ENCODE data around the gene DIS3. TPM values are rescaled to one million over a fixed set of nuclear protein-coding genes. Genes with fewer than 3 reads are reported as not detected.
A peak's percentile ranks its signal among the peaks of the same experiment; 100 is the strongest.
"Not testable (repeated sequence)": the region's sequence is repeated elsewhere in the genome, so short reads cannot be mapped to it uniquely, and the experiment has no call there.

DIS3 gene
- total RNA-seq, 1 experiment from 2014 or later = 29.7 TPM

DNA sequence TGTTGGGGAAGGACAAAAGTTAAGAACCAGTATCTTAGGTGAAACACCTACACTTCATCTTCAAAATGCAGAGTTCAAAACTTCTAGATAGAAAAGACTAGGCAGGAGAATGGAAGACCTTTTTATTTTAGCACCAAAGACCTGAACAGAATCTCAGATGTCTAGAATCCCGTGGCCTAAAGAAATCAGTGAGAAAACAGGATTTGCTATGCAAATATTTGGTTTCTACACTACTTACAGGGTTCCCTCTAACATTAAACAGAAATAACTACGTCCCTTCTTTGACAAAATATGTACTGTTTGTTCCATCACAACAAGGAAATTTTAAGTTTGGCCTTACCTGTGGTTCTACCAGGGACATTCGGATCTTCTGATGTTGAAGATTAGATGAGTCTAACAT, 21.5 kb downstream of the DIS3 start:
- no peaks in the 10 kb centered on the region for H3K9me3 ChIP-seq
- H3K27me3 ChIP-seq = no peaks in the 10 kb centered on the region
- DNase-seq = no peak
- H3K4me3 ChIP-seq = no peak overlapping the region
- peaks cover 86% of the 10 kb centered on the region for H3K36me3 ChIP-seq

DNA sequence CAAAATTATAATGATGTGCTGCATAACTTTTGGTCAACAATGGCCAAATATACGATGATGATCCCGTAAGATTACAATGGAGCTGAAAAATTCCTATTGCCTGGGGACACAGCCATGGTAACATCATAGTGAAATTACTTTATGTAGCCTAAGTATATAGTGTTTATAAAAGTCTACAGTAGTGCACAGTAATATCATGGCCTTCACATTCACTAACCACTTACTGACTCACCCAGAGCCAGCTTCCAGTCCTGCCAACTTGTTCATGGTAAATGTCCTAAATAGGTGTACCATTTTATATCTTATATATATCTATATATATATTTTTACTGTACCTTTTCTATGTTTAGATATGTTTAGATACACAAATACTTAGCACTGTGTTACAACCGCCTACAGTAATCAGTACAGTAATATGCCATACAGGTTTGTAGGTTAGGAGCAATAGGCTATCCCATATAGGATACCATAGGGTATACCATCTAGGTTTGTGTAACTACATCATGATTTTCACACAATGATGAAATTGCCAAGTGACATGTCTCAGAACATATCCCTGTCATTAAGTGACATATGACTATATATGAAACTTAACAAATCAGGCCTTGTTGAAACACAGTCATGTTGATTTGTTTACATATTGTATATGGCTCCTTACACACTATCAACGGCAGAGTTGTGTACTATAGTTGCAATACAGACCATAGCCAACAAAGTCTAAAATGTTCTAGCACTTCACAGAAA, 23.7 kb downstream of the DIS3 start:
- DNase-seq = no peak
- H3K36me3 ChIP-seq = peaks cover 86% of the 10 kb centered on the region
- H3K27me3 ChIP-seq = no peaks in the 10 kb centered on the region
- no peak overlapping the region for H3K4me3 ChIP-seq
- H3K9me3 ChIP-seq = no peaks in the 10 kb centered on the region

DNA sequence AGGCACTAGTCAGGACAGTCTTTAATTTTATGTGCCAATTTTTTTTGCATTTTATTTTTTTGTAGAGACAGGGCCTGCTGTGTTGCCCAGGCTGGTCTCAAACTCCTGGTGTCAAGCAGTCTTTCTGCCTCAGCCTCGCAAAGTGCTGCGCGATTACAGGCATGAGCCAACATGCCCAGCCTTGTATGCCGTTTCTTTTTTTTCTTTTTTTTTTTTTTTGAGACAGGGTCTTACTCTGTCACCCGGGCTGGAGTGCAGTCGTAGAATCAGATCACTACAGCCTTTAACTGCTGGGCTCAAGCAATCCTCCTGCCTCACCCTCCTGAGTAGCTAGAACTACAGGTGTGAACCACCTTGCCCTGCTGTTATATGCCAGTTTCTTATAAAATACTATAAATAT, 27.6 kb downstream of the DIS3 start:
- H3K36me3 ChIP-seq = peaks cover 82% of the 10 kb centered on the region

DNA sequence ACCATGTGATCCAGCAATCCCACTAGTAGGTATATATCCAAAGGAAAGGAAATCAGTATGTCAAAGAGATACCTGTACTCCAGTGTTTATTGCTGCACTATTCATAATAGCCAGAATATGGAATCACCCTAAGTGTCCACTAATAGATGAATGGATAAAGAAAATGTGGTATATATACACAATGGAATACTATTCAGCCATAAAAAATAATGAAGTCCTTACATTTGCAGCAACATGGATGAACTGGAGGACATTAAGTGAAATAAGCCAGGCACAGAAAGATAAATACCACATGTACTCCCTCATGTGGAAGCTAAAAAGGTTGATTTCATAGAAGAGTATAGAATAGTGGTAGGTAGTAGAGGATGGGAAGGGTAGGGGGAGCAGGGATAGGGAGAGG, 30.5 kb downstream of the DIS3 start:
- peaks cover 82% of the 10 kb centered on the region for H3K36me3 ChIP-seq
- H3K27me3 ChIP-seq = no peaks in the 10 kb centered on the region
- DNase-seq = no peak
- H3K4me3 ChIP-seq = no peak overlapping the region
- H3K9me3 ChIP-seq = no peaks in the 10 kb centered on the region

More for the DNA sequence above, 27.6 kb downstream of the DIS3 start:
- H3K4me3 ChIP-seq = no peak overlapping the region
- no peak for DNase-seq
- H3K27me3 ChIP-seq = no peaks in the 10 kb centered on the region
- no peaks in the 10 kb centered on the region for H3K9me3 ChIP-seq

DNA sequence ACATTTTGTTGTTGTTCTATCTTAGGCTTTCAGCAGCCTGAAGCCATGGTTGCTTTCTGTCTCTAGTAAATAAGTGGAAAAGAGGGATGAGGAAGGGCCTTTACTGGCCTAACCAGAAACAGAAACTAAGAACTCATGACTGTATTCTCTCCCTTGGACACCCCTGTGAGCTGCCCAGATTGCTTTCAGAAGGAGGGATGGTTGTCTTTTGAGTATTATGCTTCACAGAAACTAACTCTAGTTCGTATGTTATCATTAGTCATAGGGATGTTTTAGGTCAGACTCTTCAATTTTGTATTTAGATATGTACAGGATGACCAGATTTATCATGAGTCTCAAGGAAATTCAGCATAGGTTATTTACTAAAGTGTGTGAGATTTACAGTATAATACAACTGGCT, 36.4 kb downstream of the DIS3 start:
- peaks cover 58% of the 10 kb centered on the region for H3K36me3 ChIP-seq
- no peaks in the 10 kb centered on the region for H3K27me3 ChIP-seq
- H3K4me3 ChIP-seq = no peak overlapping the region
- no peak for DNase-seq
- H3K9me3 ChIP-seq = no peaks in the 10 kb centered on the region

DNA sequence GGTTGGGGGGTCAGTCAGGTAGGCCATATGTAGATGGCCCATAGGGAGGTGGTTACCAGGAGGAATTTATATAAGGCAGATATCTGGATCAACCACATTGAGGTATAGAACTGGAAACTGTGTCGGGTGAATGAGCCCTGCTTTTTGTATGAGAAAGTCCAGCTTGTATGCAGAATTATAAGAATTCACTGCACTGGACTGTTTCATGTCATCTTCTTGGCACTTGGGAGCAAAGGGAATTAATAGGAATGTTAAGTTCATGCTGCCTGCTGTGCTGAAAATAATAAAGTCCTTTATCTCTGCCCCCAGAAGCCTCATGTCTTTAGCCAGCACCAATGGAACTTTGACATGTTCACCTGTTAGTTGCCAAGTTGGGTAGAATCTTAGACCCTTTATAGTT, 41.7 kb downstream of the DIS3 start:
- Histone ChIP-seq H3K9me3 (no peaks in the 10 kb centered on the region), H3K27me3 (no peaks in the 10 kb centered on the region), H3K36me3 (peaks cover 36% of the 10 kb centered on the region), H3K4me3 (no peak overlapping the region)
- no peak for DNase-seq

DNA sequence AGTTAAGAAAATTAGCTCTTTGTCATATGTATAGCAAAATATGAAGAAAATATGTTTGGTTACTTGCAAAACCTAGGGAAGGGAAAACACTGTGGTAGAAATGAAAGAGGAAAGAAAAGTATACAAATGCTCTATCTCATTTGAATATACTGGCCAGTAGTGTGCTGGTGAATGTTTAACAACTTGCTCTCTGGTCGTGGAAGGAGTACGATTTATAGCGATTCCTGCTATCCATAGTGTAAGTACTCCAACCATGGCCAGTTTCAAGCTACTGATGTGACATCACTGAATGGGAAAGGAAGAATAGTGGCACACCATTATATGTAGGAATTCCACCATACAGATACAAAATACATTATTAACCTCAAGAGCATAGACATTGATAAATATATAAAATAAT, 44.7 kb downstream of the DIS3 start:
- Histone ChIP-seq H3K9me3 (no peaks in the 10 kb centered on the region), H3K27me3 (no peaks in the 10 kb centered on the region), H3K4me3 (no peak overlapping the region), H3K36me3 (peaks cover 34% of the 10 kb centered on the region)
- no peak for DNase-seq

DNA sequence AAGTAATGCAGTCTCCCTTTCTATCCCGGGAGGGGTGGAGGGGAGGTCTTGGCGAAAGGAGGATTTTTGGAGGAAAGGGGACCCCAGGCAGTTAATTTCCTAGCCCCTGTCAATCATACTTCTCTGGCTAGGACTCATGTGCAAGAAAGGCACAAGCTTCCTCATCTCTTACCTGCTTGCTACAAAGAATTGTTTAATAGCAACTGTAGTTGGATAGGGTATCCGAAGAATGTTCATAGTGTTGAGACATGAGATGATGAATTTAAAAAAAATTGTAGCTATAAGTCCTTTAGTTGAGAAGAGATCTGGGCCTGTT, 53.5 kb downstream of the DIS3 start:
- H3K36me3 ChIP-seq = peaks cover 45% of the 10 kb centered on the region
- no peak for DNase-seq
- 0 out of 2 replicates have a peak, but pooled peaks cover 3% of the 10 kb centered on the region for H3K9me3 ChIP-seq
- H3K4me3 ChIP-seq = peak overlapping the region; percentile 98
- no peaks in the 10 kb centered on the region for H3K27me3 ChIP-seq

DNA sequence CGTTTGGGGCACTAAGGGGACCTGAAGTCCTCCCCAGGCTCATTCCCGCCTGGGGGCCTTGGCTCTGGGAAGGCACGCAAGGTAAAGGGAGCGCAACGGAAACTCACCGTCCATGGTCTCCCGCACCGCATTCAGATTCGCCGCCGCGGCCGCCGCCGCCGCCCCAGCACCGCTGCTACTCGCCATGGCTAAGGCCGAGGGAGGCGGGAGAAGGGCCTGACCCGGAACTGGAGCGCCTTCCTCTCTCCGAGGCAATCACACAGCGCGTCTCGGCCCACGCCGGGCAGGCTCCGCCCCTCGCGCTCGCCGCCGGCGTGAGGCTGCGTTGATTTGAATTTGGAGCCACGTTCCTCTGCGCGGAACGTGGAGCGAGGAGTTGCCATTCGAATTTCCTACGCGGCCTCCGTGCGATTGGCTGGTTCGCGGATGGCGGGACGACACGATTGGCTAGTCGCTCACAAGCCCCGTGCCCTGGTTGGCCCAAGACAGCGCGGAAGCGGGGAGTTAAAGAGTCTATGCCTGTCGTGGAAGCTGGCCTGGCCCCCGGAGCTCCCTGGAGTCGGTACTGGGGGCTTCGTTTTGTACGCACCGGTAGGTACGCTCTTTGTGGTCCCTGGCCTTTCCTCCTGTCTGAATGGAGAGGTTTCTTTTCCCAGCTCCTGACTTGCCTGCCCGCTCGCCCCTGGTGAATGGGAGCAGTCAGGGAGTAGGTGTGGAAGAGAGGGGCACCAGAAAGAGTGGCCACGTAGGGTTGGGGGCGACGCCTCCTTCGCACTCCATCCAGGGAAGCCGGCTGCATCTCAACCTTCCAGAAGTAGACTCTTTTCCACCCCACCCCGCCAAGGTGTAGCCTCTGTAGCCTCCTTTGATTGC, 54.0 kb downstream of the DIS3 start, which contains the start of the genes BORA and MZT1:
Gene BORA, plus strand, starts transcription at position 507 of the 873 bp plus-strand sequence. CDS start 1,018 bp downstream, outside the sequence.
Gene MZT1, minus strand, starts transcription at position 213 of the 873 bp plus-strand sequence. Its CDS starts 27 bp downstream, at position 186.
- peak within 1 kb of the TSS; percentile 98 for H3K4me3 ChIP-seq
- no peaks in the 10 kb centered on the region for H3K27me3 ChIP-seq
- DNase-seq = peak; percentile 97
- H3K36me3 ChIP-seq = peaks cover 47% of the 10 kb centered on the region
- H3K9me3 ChIP-seq = 0 out of 2 replicates have a peak, but pooled peaks cover 3% of the 10 kb centered on the region

DNA sequence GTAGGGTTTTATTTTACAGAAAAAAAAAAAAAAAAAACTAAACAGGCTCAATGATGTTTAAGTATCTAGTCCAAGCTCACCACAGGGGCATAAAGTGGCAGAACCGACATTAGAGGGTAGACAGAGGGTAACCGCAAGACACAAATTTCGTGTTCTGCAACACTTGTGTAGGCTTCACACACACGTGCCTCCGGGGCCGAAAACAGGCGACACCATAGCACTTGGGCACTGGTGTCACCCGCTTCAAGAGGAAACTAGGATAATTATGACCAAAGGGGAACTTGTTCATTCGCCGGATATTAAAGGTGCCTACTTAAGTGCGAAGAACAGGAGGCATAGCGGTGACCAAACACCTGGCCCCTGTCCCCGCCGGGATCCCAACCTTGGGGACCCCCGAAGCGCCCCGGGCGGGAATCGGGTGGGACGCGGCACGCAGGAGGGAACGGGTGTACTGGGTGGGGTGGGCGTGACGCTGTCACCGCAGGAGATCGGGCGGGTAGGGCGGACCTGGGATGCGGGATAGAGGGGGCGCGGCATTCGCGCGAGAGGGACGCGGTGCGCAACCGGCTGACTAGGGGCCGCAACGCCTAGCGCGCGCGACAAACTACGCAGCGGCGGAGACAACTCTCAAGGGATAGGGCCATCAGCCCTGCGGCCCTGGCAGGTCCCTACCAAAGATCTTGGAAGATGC, 54.8 kb downstream of the DIS3 start:
- Histone ChIP-seq H3K9me3 (0 out of 2 replicates have a peak, but pooled peaks cover 3% of the 10 kb centered on the region), H3K27me3 (no peaks in the 10 kb centered on the region), H3K4me3 (peak overlapping the region; percentile 98), H3K36me3 (peaks cover 45% of the 10 kb centered on the region)
- DNase-seq = peak; percentile 71

DNA sequence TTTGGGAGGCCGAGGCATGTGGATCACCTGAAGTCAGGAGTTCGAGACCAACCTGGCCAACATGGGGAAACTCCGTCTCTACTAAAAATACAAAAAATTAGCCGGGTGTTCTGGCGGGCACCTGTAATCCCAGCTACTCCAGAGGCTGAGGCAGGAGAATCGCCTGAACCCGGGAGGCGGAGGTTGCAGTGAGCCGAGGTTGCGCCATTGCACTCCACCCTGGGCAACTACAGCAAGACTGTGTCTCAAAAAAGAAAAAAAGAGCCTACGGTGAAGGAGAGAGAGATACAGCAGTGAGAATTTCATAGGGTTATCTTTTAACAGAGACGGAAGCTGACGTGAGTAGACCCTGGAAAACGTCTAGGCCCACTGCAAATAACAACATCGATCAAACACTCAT, 55.5 kb downstream of the DIS3 start:
- peak overlapping the region; percentile 98 for H3K4me3 ChIP-seq
- peaks cover 43% of the 10 kb centered on the region for H3K36me3 ChIP-seq
- not testable (repeated sequence) for DNase-seq, H3K27me3 ChIP-seq, H3K9me3 ChIP-seq

DNA sequence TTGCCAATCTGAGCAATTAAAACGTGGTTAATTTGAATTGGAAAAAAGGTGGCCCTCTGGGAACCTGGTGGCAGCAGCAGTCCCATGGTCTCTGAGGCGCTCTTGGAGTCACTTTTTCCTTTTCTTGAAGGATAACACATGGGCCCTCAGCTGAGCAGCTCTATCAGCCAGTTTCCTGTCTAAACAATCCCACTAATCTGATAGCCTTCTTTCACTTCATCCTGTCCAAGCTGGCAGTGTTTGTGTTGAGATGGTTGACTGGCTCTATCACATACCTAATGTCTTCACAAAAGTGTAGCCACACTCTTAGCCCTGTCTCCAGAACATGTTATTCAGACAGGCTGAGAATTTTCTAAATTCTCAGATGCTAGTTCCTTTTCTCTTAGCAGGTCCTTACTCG, 64.9 kb downstream of the DIS3 start:
- Histone ChIP-seq H3K27me3 (no peaks in the 10 kb centered on the region), H3K36me3 (peaks cover 52% of the 10 kb centered on the region), H3K9me3 (no peaks in the 10 kb centered on the region), H3K4me3 (no peak overlapping the region)
- DNase-seq = no peak

Other genes starting within 250 kb of the DIS3 start
- 36.4 and 63.3 TPM in 2 replicates for gene MZT1, start 54.3 kb downstream of the DIS3 start, total RNA-seq (2014; rRNA removed; shearing (Covaris generic); ENCODE audit: low replicate concordance)
- 14.8 and 42.6 TPM in 2 replicates for gene BORA, start 54.0 kb downstream of the DIS3 start, total RNA-seq (2014; rRNA removed; shearing (Covaris generic); ENCODE audit: low replicate concordance)
- gene PIBF1, start 233 bp upstream of the DIS3 start, total RNA-seq (2014; rRNA removed; shearing (Covaris generic); ENCODE audit: low replicate concordance) = 8.5 and 9.3 TPM in 2 replicates